Adipocyte (in vitro differentiated cells): Measurements from ENCODE around the gene FILIP1L.
"Not testable (repeated sequence)": the region's sequence is repeated elsewhere in the genome, so short reads cannot be mapped to it uniquely, and the experiment has no call there.

ENCODE experiments used
- DNase-seq: peaks from one replicate; pipeline ENCODE4 v3.0.0-alpha.2; 2015; ENCODE audit warnings: low read depth
- H3K27me3 ChIP-seq: replicated peaks from 2 replicates; pipeline ENCODE4 v1.7.0; 2013; ENCODE audit warnings: mild to moderate bottlenecking, low read length, moderate library complexity; ENCODE audit not compliant: control insufficient read depth, insufficient read depth
- H3K36me3 ChIP-seq: 2 replicates; pipeline ENCODE4 v1.7.0; 2013; ENCODE audit warnings: low read length, mild to moderate bottlenecking, moderate library complexity; ENCODE audit not compliant: control insufficient read depth, insufficient read depth, severe bottlenecking
- H3K4me1 ChIP-seq: 2 replicates; pipeline ENCODE4 v1.7.0; 2013; ENCODE audit warnings: mild to moderate bottlenecking, low read length, moderate library complexity; ENCODE audit not compliant: control insufficient read depth, insufficient read depth
- H3K4me3 ChIP-seq: 2 replicates; pipeline ENCODE4 v1.7.0; 2013; ENCODE audit warnings: mild to moderate bottlenecking, low read length, moderate library complexity
- H3K9ac ChIP-seq: 2 replicates; pipeline ENCODE4 v1.7.0; 2013; ENCODE audit warnings: mild to moderate bottlenecking, low read length, moderate library complexity
- H3K9me3 ChIP-seq: 2 replicates; pipeline ENCODE4 v1.7.0; 2013; ENCODE audit warnings: mild to moderate bottlenecking, low read length, moderate library complexity; ENCODE audit not compliant: control insufficient read depth

The FILIP1L gene

GRCh38 chr3:99850608-99851007 lies 263.7 kb downstream of the FILIP1L start:
- Histone ChIP-seq H3K36me3 (peaks cover 23% of the 10 kb centered on the region), H3K9ac (no peak overlapping the region), H3K27me3 (no peaks in the 10 kb centered on the region), H3K9me3 (no peaks in the 10 kb centered on the region), H3K4me1 (peaks cover 15% of the 10 kb centered on the region), H3K4me3 (no peak overlapping the region)
- no peak for DNase-seq

- no peak overlapping the region for H3K4me3 ChIP-seq
- DNase-seq: no peak
- H3K4me1 ChIP-seq: peaks cover 33% of the 10 kb centered on the region
- H3K9me3 ChIP-seq: no peaks in the 10 kb centered on the region
- H3K36me3 ChIP-seq: peaks cover 23% of the 10 kb centered on the region
- no peaks in the 10 kb centered on the region for H3K27me3 ChIP-seq
- no peak overlapping the region for H3K9ac ChIP-seq
Observed at GRCh38 chr3:99848433-99848832, 265.9 kb downstream of the FILIP1L start.

- no peak overlapping the region for H3K9ac ChIP-seq
- H3K4me1 ChIP-seq: peaks cover 38% of the 10 kb centered on the region
- H3K27me3 ChIP-seq: no peaks in the 10 kb centered on the region
- H3K4me3 ChIP-seq: peak overlapping the region; percentile 53
- peaks cover 18% of the 10 kb centered on the region for H3K36me3 ChIP-seq
- no peak for DNase-seq
- no peaks in the 10 kb centered on the region for H3K9me3 ChIP-seq
Observed at GRCh38 chr3:99846477-99847160, 267.7 kb downstream of the FILIP1L start.

GRCh38 chr3:99845999-99846398 lies 268.3 kb downstream of the FILIP1L start:
- Histone ChIP-seq H3K4me3 (no peak overlapping the region), H3K9me3 (no peaks in the 10 kb centered on the region), H3K4me1 (peaks cover 38% of the 10 kb centered on the region), H3K9ac (no peak overlapping the region), H3K36me3 (peaks cover 18% of the 10 kb centered on the region), H3K27me3 (no peaks in the 10 kb centered on the region)
- DNase-seq: no peak

GRCh38 chr3:99845331-99845730 lies 269.0 kb downstream of the FILIP1L start:
- Histone ChIP-seq H3K27me3 (no peaks in the 10 kb centered on the region), H3K9ac (peak overlapping the region; percentile 9), H3K36me3 (peaks cover 12% of the 10 kb centered on the region), H3K4me3 (no peak overlapping the region), H3K9me3 (no peaks in the 10 kb centered on the region), H3K4me1 (peaks cover 38% of the 10 kb centered on the region)
- no peak for DNase-seq

GRCh38 chr3:99843590-99844258 lies 270.6 kb downstream of the FILIP1L start:
- Histone ChIP-seq H3K36me3 (peaks cover 3% of the 10 kb centered on the region), H3K9ac (peak overlapping the region; percentile 59), H3K4me3 (peak overlapping the region; percentile 30)

GRCh38 chr3:99842826-99843589 lies 271.3 kb downstream of the FILIP1L start:
- H3K4me1 ChIP-seq: peaks cover 38% of the 10 kb centered on the region
- DNase-seq: peak; percentile 82
- H3K9me3 ChIP-seq: no peaks in the 10 kb centered on the region
- H3K27me3 ChIP-seq: no peaks in the 10 kb centered on the region
- H3K9ac ChIP-seq: peak overlapping the region; percentile 64
- no peaks in the 10 kb centered on the region for H3K36me3 ChIP-seq
- no peak overlapping the region for H3K4me3 ChIP-seq

More at GRCh38 chr3:99843590-99844258, 270.6 kb downstream of the FILIP1L start:
- no peak for DNase-seq
- no peaks in the 10 kb centered on the region for H3K9me3 ChIP-seq
- H3K4me1 ChIP-seq: peaks cover 38% of the 10 kb centered on the region
- H3K27me3 ChIP-seq: no peaks in the 10 kb centered on the region

GRCh38 chr3:99841949-99842348 lies 272.4 kb downstream of the FILIP1L start:
- H3K9me3 ChIP-seq, H3K27me3 ChIP-seq: not testable (repeated sequence)

GRCh38 chr3:99839613-99840012 lies 274.7 kb downstream of the FILIP1L start:
- H3K36me3 ChIP-seq: no peaks in the 10 kb centered on the region
- no peak overlapping the region for H3K9ac ChIP-seq
- peaks cover 15% of the 10 kb centered on the region for H3K4me1 ChIP-seq
- DNase-seq: no peak
- no peaks in the 10 kb centered on the region for H3K27me3 ChIP-seq
- no peaks in the 10 kb centered on the region for H3K9me3 ChIP-seq
- no peak overlapping the region for H3K4me3 ChIP-seq

More at GRCh38 chr3:99841949-99842348, 272.4 kb downstream of the FILIP1L start:
- H3K36me3 ChIP-seq, H3K9ac ChIP-seq, H3K4me3 ChIP-seq, DNase-seq: not testable (repeated sequence)
- peaks cover 35% of the 10 kb centered on the region for H3K4me1 ChIP-seq

- Histone ChIP-seq H3K4me1 (peaks cover 10% of the 10 kb centered on the region), H3K27me3 (no peaks in the 10 kb centered on the region), H3K9me3 (no peaks in the 10 kb centered on the region), H3K36me3 (no peaks in the 10 kb centered on the region), H3K4me3 (no peak overlapping the region), H3K9ac (no peak overlapping the region)
- no peak for DNase-seq
Observed at GRCh38 chr3:99838755-99839154, 275.5 kb downstream of the FILIP1L start.

- Histone ChIP-seq H3K4me1 (peaks cover 13% of the 10 kb centered on the region), H3K9ac (no peak overlapping the region), H3K27me3 (no peaks in the 10 kb centered on the region), H3K4me3 (no peak overlapping the region), H3K9me3 (no peaks in the 10 kb centered on the region), H3K36me3 (no peaks in the 10 kb centered on the region)
- no peak for DNase-seq
Observed at GRCh38 chr3:99837715-99838114, 276.6 kb downstream of the FILIP1L start.
